ENCODE measurements around the gene SAMD4A.

- TF ChIP-seq CTCF (conservative IDR thresholded peaks at IDR 0.05; ENCODE audit: low read depth, low read length) (no peak), SMC3 (IDR thresholded peaks at IDR 0.05; ENCODE audit: low read depth, low read length) (no peak)
Observed at GRCh38 chr14:54548491-54548890, 18.4 kb upstream of the SAMD4A start.
